H54 (cell line): Measurements from ENCODE around the gene SLC25A34.

Experiments
- DNase-seq: peaks from one replicate; pipeline ENCODE4 v3.0.0; 2011; ENCODE audit warnings: low spot score, mixed read lengths; ENCODE audit not compliant: insufficient read length
- FAIRE-seq: peaks from 3 replicates; lab custom pipeline; 2011; peaks lifted over from hg19 to GRCh38; lab: Jason Lieb, UNC
- POLR2A ChIP-seq: IDR thresholded peaks from 2 replicates; pipeline ENCODE4 v1.6.1; 2011; ENCODE audit warnings: low read depth, mild to moderate bottlenecking, low read length

Gene SLC25A34

DNA sequence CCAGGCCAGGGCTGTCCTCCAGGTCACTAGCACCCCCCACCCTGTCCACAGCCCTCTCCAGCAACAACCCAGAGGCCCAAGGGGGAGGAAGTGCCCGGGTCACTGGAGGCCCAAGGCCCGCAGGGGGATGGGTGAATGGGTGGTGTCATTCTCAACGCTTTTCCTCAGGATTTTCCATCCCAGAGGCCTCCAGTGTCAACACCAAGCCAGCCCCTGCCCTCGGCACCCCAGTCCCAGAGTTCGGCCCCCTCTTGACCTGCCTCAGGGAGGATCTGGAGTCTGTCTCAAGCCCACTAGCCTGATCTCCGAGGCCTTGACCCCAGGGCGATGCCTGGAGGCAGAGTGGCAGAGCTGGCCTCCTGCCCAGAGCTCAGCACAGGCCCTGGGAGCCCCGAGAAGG is 11.3 kb downstream of the SLC25A34 start:
- DNase-seq (no peak), FAIRE-seq (no peak)
- no peak for TF ChIP-seq POLR2A

GRCh38 chr1:15748264-15748663 is 12.2 kb downstream of the SLC25A34 start:
- no peak for DNase-seq
- no peak for TF ChIP-seq POLR2A
- no peak for FAIRE-seq

DNA sequence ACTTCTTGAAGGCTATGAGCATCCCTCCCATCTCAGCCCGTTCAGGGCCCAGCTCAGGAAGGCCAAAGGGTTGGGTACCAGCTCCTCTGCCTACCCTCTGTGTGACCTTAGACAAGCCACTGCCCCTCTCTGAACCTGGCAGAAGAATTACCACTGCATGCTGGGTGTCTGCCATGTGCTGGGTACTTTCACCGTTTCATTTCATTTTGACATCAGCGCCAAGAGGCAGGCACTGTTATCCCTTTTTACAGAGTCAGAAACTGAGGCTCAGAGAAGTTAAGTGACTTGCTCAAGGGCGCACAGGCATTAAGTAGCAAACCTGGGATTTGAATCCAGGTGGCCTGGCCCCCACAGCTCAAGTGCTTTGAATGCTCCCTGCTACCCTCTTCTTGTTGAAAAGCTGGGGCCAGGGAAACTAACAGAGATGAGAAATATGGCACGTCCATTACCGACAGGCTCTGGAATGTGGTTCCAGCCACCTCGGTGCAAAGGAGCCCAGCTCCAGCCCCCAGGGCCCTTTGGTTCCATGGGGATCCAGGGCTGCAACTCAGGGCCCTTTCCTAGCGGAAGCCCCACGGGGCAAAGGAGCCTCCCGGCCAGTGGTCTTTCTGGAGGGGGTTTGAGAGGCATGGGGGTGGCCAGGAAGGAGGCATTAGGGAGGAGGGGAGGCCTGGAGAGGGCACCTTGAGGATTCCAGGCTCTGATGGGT is 12.8 kb downstream of the SLC25A34 start:
- FAIRE-seq (no peak), DNase-seq (no peak)
- TF ChIP-seq POLR2A: no peak

- TF ChIP-seq POLR2A: no peak
- DNase-seq: no peak
- no peak for FAIRE-seq
Measured at GRCh38 chr1:15749399-15750291, 13.6 kb downstream of the SLC25A34 start.

DNA sequence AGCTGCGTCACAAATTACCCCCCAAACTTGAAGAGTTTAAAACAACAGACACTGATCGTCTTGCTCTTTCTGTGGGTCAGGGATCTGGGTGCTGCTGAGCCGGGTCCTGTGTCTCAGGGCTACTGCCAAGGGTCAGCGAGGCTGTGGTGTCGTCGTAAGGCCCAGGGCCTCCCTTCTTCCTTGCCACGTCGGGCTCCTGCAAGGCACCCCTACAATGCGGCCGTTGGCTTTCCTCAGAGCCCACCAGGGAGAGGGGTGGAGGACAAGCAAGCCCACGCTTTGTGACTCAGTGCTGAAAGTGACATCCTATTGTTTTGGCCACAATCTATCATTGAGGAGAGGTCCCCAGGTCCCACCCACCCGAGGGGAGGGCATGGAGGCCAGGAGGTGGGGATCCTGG is 14.9 kb downstream of the SLC25A34 start:
- no peak for TF ChIP-seq POLR2A
- FAIRE-seq (no peak), DNase-seq (no peak)

- FAIRE-seq (no peak), DNase-seq (no peak)
- TF ChIP-seq POLR2A: no peak
Measured at GRCh38 chr1:15751717-15752116, 15.7 kb downstream of the SLC25A34 start.

- no peak for DNase-seq
- no peak for FAIRE-seq
- no peak for TF ChIP-seq POLR2A
Measured at GRCh38 chr1:15753776-15754175, 17.7 kb downstream of the SLC25A34 start.

- FAIRE-seq (no peak), DNase-seq (no peak)
- no peak for TF ChIP-seq POLR2A
Measured at GRCh38 chr1:15755021-15755645, 19.1 kb downstream of the SLC25A34 start.

DNA sequence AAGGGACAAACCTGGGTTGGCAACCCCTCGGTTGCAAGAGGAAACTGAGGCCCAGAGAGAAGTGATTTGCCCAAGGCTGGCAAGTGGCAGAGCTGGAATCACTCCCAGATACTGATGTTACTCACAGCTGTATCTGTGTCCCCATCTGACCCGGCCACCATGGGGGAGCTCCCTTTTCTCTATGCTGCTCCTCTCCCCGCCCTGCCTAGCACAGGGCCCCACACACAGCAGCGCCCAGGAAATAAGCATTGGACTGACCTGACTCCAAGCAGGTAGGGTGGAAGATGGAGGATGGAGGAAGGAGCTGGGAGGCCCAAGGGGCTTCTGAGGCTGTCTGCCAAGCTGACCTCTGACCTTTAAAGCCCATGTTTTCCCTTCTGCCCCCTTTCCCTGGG is 19.6 kb downstream of the SLC25A34 start:
- peak; percentile 23 for FAIRE-seq
- DNase-seq: no peak
- no peak for TF ChIP-seq POLR2A

DNA sequence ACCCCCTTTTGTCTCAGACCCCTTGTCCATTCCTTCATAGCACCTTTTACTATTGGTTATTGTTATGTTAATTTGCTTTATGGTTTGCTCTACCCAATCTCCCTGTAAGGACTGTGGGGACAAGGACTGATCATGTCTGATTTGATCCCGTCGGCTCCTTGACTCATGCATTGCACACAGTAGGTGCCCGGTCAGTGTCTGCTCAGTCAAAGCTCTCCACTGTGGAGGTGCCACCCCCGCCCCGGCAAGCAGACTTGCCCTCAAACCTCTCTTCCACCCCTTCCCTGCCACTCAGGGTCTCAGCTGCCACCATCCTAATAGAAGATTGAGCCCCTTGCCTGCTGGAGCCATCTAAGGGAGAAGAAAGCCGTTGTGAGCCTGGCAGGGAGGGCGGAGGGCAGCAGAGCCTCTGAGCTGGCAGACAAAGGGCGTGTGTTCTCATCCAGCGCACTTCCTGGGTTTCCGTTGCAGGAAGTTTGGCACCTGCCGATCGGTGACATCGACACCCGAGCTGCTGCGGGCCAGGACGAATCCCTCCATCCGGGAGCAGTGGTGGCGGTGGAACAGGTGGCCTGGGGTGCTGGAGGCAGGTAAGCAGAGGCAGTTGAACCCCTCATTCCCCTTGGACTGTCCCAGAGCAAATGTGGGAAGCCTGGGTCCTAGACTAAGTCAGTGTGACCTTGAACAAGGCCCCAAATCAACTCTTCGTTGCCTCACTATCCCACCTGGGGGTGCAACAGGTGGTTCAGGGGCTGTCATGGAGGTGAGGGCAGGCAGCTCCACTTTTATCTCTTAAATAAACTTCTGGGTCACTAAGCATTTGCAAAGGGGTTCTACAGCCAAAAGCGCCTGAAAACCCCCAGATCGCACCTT is 20.3 kb downstream of the SLC25A34 start:
- DNase-seq (peak; percentile 43), FAIRE-seq (no peak)
- TF ChIP-seq POLR2A: no peak

GRCh38 chr1:15757016-15757543 is 21.0 kb downstream of the SLC25A34 start:
- DNase-seq (no peak), FAIRE-seq (no peak)
- TF ChIP-seq POLR2A: no peak

GRCh38 chr1:15757575-15758342 is 21.7 kb downstream of the SLC25A34 start:
- TF ChIP-seq POLR2A: no peak
- DNase-seq (no peak), FAIRE-seq (no peak)

DNA sequence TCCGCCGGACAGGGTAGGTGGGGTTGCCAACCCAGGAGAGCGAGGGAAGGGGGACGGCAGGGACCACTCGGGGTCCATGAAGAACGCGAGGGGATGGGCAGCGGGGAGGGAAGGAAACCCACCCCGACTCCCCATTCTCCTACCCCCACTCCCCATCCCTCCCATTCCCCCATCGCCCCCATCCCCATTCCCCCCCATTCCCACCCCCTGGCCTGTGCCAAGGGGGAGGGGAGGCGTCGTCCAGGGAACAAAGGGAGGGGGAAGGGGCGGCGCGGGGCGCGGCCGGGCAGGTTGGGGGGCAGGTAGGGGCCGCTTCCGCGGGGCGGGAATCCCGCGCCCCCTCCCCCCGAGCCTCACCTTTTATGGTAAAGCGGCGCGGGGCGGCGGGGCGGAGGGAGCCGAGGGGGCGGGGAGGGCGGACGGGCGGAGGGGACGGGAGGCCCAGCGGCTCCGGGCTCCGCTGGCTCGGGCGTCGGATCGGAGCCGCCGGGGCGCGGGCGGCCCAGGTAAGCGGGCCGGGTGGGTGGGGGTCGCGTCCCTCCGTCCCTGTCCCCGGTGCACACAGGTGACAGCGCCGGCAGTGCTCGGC is 22.4 kb downstream of the SLC25A34 start, which contains the start of gene FBLIM1:
Gene FBLIM1 (plus strand): TSS at position 453 of the 589 bp plus-strand sequence. CDS start 6,189 bp downstream, outside the sequence.
- DNase-seq: no peak
- no peak for FAIRE-seq
- TF ChIP-seq POLR2A: no peak
